Measurements from ENCODE around the gene ARHGAP15. TPM values are rescaled to one million over a fixed set of nuclear protein-coding genes. Genes with fewer than 3 reads are reported as not detected.

ARHGAP15 gene
- total and polyA plus RNA-seq, 9 donors = 1.5 to 10.0 (median 2.6) TPM

DNA sequence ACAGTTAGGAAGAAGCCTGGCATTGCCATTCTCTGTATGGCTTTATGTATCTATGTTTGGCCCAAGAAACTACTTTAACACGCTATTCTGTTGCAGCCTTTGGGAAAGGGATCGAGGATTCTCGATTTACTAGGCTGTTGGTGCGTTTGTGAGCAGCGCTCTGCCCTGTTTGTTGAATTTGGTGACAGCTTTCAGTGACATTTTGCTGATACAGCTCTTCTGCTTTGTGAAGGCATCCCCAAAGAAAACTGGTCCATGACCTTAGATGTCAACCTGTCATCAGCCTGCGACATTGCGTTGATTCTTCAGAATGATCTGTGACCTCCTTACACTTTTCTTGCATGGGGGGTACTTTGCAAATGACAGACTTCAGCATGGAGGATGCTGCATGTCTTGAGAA is 431.5 kb downstream of the ARHGAP15 start:
- intact Hi-C loops (cut with DNase I) = no loop called here
- Histone ChIP-seq H3K36me3 (no peaks in the 10 kb centered on the region), H3K4me1 (ENCODE audit: insufficient read depth) (peaks cover 2% of the 10 kb centered on the region), H3K9me3 (no peaks in the 10 kb centered on the region), H3K4me3 (no peak overlapping the region), H3K27ac (no peak overlapping the region), H3K27me3 (no peaks in the 10 kb centered on the region)
- WGBS, 3 donors = 93 to 97% (median 96%) methylated on average over 7 of the region's 7 CpGs
- TF ChIP-seq, protein P1, sequence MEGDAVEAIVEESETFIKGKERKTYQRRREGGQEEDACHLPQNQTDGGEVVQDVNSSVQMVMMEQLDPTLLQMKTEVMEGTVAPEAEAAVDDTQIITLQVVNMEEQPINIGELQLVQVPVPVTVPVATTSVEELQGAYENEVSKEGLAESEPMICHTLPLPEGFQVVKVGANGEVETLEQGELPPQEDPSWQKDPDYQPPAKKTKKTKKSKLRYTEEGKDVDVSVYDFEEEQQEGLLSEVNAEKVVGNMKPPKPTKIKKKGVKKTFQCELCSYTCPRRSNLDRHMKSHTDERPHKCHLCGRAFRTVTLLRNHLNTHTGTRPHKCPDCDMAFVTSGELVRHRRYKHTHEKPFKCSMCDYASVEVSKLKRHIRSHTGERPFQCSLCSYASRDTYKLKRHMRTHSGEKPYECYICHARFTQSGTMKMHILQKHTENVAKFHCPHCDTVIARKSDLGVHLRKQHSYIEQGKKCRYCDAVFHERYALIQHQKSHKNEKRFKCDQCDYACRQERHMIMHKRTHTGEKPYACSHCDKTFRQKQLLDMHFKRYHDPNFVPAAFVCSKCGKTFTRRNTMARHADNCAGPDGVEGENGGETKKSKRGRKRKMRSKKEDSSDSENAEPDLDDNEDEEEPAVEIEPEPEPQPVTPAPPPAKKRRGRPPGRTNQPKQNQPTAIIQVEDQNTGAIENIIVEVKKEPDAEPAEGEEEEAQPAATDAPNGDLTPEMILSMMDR (IDR thresholded peaks at IDR 0.05) = no peak
- TF ChIP-seq EP300 (IDR thresholded peaks at IDR 0.05) (no peak), POLR2A (IDR thresholded peaks at IDR 0.05) (no peak)
- no peak for DNase-seq

DNA sequence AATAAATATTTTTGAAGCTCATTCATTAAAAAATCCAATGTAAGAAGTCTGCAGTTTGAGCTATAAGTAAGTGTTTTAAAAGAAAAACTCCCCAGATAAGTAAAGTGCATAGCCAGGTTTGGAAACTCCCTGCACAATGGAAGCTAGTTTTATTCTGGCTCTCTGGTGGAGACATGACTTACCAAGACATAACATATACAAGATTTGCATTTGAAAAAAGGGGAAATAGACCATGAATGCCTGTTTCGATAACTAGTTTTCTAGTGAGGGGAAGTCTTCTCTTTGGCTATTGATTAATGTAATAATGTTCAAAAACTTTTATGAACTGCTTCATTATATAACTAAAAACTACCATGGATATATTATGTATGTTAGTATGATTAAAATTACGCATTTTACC is 435.2 kb downstream of the ARHGAP15 start:
- no peak for DNase-seq
- no peak overlapping the region for H3K4me3 ChIP-seq
- H3K27ac ChIP-seq = no peak overlapping the region
- H3K9me3 ChIP-seq = no peaks in the 10 kb centered on the region
- WGBS, 3 donors = 95 to 98% (median 97%) methylated on average over 2 of the region's 2 CpGs
- no peaks in the 10 kb centered on the region for H3K27me3 ChIP-seq
- no peaks in the 10 kb centered on the region for H3K4me1 ChIP-seq (ENCODE audit: insufficient read depth)
- intact Hi-C loops (cut with DNase I) = no loop called here
- no peaks in the 10 kb centered on the region for H3K36me3 ChIP-seq
- TF ChIP-seq, protein P1 (IDR thresholded peaks at IDR 0.05) = no peak
- TF ChIP-seq EP300 (IDR thresholded peaks at IDR 0.05) = no peak
- no peak for TF ChIP-seq POLR2A (IDR thresholded peaks at IDR 0.05)

DNA sequence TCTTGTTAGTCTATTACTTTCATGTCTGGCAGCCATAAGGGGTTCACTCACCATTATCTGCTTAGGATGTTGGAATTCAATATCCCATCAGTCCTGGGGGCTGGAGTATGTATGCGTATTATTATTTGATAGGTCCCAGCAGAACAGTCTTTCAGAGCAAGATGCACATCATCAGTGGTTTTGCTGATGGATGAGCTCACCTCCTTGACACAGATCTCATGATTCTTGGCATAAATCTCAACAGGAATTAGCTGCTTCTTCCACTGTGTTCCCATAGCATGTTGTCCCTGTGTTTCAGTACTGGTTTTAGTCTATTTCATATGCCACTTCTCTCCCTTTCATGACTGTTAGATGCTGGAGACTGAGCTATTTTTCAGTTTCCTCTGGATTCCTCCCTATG is 442.5 kb downstream of the ARHGAP15 start:
- no peak overlapping the region for H3K27ac ChIP-seq
- 95 to 97% (median 97%) methylated on average over 1 of the region's 1 CpG for WGBS, 3 donors
- no peaks in the 10 kb centered on the region for H3K36me3 ChIP-seq
- no peak overlapping the region for H3K4me3 ChIP-seq
- TF ChIP-seq POLR2A (IDR thresholded peaks at IDR 0.05) = no peak
- TF ChIP-seq EP300 (IDR thresholded peaks at IDR 0.05) = no peak
- TF ChIP-seq, protein P1 (IDR thresholded peaks at IDR 0.05) = no peak
- intact Hi-C loops (cut with DNase I) = no loop called here
- H3K9me3 ChIP-seq = no peaks in the 10 kb centered on the region
- DNase-seq = no peak
- H3K27me3 ChIP-seq = no peaks in the 10 kb centered on the region
- no peaks in the 10 kb centered on the region for H3K4me1 ChIP-seq (ENCODE audit: insufficient read depth)

DNA sequence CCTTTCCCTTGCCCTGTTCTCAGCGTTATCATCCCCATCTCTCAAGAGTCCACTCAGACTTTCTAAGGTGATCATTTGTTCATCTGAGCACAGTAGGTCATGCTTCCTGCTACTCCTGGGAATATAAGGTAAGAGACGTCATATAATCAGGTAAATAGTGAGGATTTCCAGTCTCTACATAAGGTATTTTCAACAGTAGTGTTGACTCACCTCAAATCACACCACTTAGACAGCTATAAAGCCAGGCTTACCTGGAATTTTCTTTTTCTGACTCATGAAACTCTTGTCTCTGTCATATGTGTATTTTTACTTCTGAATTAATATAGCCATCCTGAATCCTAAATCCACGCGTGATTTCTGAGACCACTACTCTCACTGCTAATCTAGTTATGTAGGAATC is 443.2 kb downstream of the ARHGAP15 start:
- DNase-seq = no peak
- Histone ChIP-seq H3K27me3 (no peaks in the 10 kb centered on the region), H3K4me3 (no peak overlapping the region), H3K36me3 (no peaks in the 10 kb centered on the region), H3K27ac (no peak overlapping the region), H3K9me3 (no peaks in the 10 kb centered on the region), H3K4me1 (ENCODE audit: insufficient read depth) (no peaks in the 10 kb centered on the region)
- 88 to 90% (median 89%) methylated on average over 4 of the region's 4 CpGs for WGBS, 3 donors
- TF ChIP-seq POLR2A (IDR thresholded peaks at IDR 0.05) (no peak), EP300 (IDR thresholded peaks at IDR 0.05) (no peak)
- TF ChIP-seq, protein P1 (IDR thresholded peaks at IDR 0.05) = no peak
- intact Hi-C loops (cut with DNase I) = no loop called here

DNA sequence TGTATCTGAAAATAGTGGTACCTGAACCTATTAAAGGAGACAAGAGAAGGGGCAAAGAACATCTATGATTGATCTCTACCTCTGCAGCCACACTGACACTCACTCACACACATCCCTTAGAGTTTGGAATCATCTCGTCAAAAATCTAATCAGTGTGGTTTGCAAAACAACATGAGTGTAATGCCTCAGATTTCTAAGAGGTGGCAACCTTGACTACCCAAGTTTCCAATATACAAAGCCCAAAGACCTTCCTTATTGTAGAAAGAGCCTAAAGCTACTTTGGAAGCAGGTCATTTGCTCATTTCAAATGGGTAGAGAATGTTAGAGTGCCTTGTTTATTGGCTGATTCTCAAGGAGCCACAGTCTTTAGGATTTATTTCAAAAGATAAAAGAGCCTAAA is 444.9 kb downstream of the ARHGAP15 start:
- TF ChIP-seq, protein P1 (IDR thresholded peaks at IDR 0.05) = no peak
- no peaks in the 10 kb centered on the region for H3K9me3 ChIP-seq
- H3K4me1 ChIP-seq (ENCODE audit: insufficient read depth) = no peaks in the 10 kb centered on the region
- no peaks in the 10 kb centered on the region for H3K27me3 ChIP-seq
- no peaks in the 10 kb centered on the region for H3K36me3 ChIP-seq
- intact Hi-C loops (cut with DNase I) = no loop called here
- H3K27ac ChIP-seq = no peak overlapping the region
- 69 to 83% (median 70%) methylated on average over 1 of the region's 1 CpG for WGBS, 3 donors
- no peak overlapping the region for H3K4me3 ChIP-seq
- DNase-seq = no peak
